WTC11 (cell line): ENCODE measurements around the gene MYBPC2. TPM values are rescaled to one million over a fixed set of nuclear protein-coding genes. Genes with fewer than 3 reads are reported as not detected.
"Not testable (repeated sequence)": the region's sequence is repeated elsewhere in the genome, so short reads cannot be mapped to it uniquely, and the experiment has no call there.

ENCODE experiments used
- ATAC-seq: fragments of 200-7000 bp; cut with Tn5 transposase; 2 replicates; pipeline ENCODE4 v1.10.0; 2021; ENCODE audit warnings: mild to moderate bottlenecking, moderate library complexity
- CTCF ChIA-PET: fragments of 300-600 bp; sonication (Branson Sonifier 250); formaldehyde crosslinking; loops from one replicate; lab custom pipeline; 2021; ENCODE audit warnings: antibody characterized with exemption; lab: Charles Lee
- POLR2A ChIA-PET: fragments of 350-600 bp; sonication (Branson Sonifier 250); formaldehyde crosslinking; loops from one replicate; lab custom pipeline; 2021; ENCODE audit warnings: antibody characterized with exemption; lab: Charles Lee
- DNase-seq: peaks from one replicate; pipeline ENCODE4 v3.0.0; 2021; ENCODE audit warnings: low spot score
- H3K27ac Mint-ChIP-seq: 2 replicates; pipeline ENCODE4 v1.8.0; 2021; ENCODE audit warnings: mixed read lengths
- H3K27me3 Mint-ChIP-seq: 2 replicates; pipeline ENCODE4 v1.8.0; 2021; ENCODE audit warnings: low read depth, mild to moderate bottlenecking, moderate library complexity, mixed read lengths
- H3K36me3 Mint-ChIP-seq: 2 replicates; pipeline ENCODE4 v1.8.0; 2021; ENCODE audit warnings: mixed read lengths
- H3K4me1 Mint-ChIP-seq: 2 replicates; pipeline ENCODE4 v1.8.0; 2022; ENCODE audit warnings: mixed read lengths
- H3K4me3 Mint-ChIP-seq: 2 replicates; pipeline ENCODE4 v1.8.0; 2021; ENCODE audit warnings: mild to moderate bottlenecking, moderate library complexity, mixed read lengths
- H3K9me3 Mint-ChIP-seq: 2 replicates; pipeline ENCODE4 v1.8.0; 2021; ENCODE audit warnings: mixed read lengths
- ELF4 ChIP-seq: sonication (generic); formaldehyde crosslinking; IDR thresholded peaks from 2 replicates; pipeline ENCODE4 v1.8.1; 2022; ENCODE audit warnings: low read depth, mild to moderate bottlenecking, moderate library complexity, missing genetic modification reagents
- FOXP1 ChIP-seq: sonication (generic); formaldehyde crosslinking; IDR thresholded peaks from 2 replicates; pipeline ENCODE4 v1.8.0; 2022; ENCODE audit warnings: missing genetic modification reagents, mild to moderate bottlenecking, moderate library complexity, borderline replicate concordance
- GABPB1 ChIP-seq: sonication (generic); formaldehyde crosslinking; IDR thresholded peaks from 2 replicates; pipeline ENCODE4 v1.8.1; 2023; ENCODE audit warnings: mild to moderate bottlenecking, missing genetic modification reagents
- NFATC4 ChIP-seq: fragments of 250-450 bp; sonication (Bioruptor Pico); IDR thresholded peaks from 2 replicates; pipeline ENCODE4 v1.9.0; 2021; ENCODE audit warnings: mild to moderate bottlenecking
- NFE2L1 ChIP-seq: sonication (generic); formaldehyde crosslinking; IDR thresholded peaks from 2 replicates; pipeline ENCODE4 v1.8.1; 2023; ENCODE audit warnings: missing genetic modification reagents
- NR1H2 ChIP-seq: sonication (generic); formaldehyde crosslinking; IDR thresholded peaks from 2 replicates; pipeline ENCODE4 v1.9.0; 2021; ENCODE audit warnings: mild to moderate bottlenecking, moderate library complexity, missing genetic modification reagents
- NR2C2 ChIP-seq: sonication (generic); formaldehyde crosslinking; IDR thresholded peaks from 2 replicates; pipeline ENCODE4 v1.8.0; 2022; ENCODE audit warnings: mild to moderate bottlenecking, missing genetic modification reagents
- SOX15 ChIP-seq: fragments of 250-450 bp; sonication (Bioruptor Pico); IDR thresholded peaks from 2 replicates; pipeline ENCODE4 v1.9.0; 2021; ENCODE audit warnings: mild to moderate bottlenecking
- TCF7 ChIP-seq: sonication (generic); formaldehyde crosslinking; IDR thresholded peaks from 2 replicates; pipeline ENCODE4 v1.8.0; 2022; ENCODE audit warnings: mild to moderate bottlenecking, low read depth, missing genetic modification reagents, moderate library complexity
- ZBTB21 ChIP-seq: sonication (generic); formaldehyde crosslinking; IDR thresholded peaks from 2 replicates; pipeline ENCODE4 v1.8.1; 2023; ENCODE audit warnings: mild to moderate bottlenecking, missing genetic modification reagents, borderline replicate concordance
- ZNF232 ChIP-seq: sonication (generic); formaldehyde crosslinking; IDR thresholded peaks from 2 replicates; pipeline ENCODE4 v1.8.0; 2022; ENCODE audit warnings: mild to moderate bottlenecking, missing genetic modification reagents
- total RNA-seq: library from RNA; stranded (reverse); gene quantifications from 3 replicates; pipeline ENCODE4 v1.2.3, GENCODE V29; 2021
- TF ChIP-seq, protein P1 (sequence below): fragments of 250-450 bp; sonication (Bioruptor Pico); IDR thresholded peaks from 2 replicates; pipeline ENCODE4 v1.9.0; 2021; ENCODE audit warnings: moderate library complexity, mild to moderate bottlenecking, inconsistent platforms, borderline replicate concordance
- TF ChIP-seq, protein P2 (sequence below): sonication (generic); formaldehyde crosslinking; IDR thresholded peaks from 2 replicates; pipeline ENCODE4 v1.8.1; 2023; ENCODE audit warnings: mild to moderate bottlenecking, missing genetic modification reagents, moderate library complexity
- TF ChIP-seq, protein P3 (sequence below): sonication (generic); formaldehyde crosslinking; IDR thresholded peaks from 2 replicates; pipeline ENCODE4 v1.8.1; 2022; ENCODE audit warnings: low read depth, mild to moderate bottlenecking, moderate library complexity, missing genetic modification reagents, borderline replicate concordance
- TF ChIP-seq, protein P4 (sequence below): fragments of 250-450 bp; sonication (Bioruptor Pico); IDR thresholded peaks from 2 replicates; pipeline ENCODE4 v1.8.0; 2021; ENCODE audit warnings: mild to moderate bottlenecking
- TF ChIP-seq, protein P5 (sequence below): sonication (generic); formaldehyde crosslinking; conservative IDR thresholded peaks from 2 replicates; pipeline ENCODE4 v1.8.1; 2023; ENCODE audit warnings: mild to moderate bottlenecking, low read depth, missing genetic modification reagents, moderate library complexity
- TF ChIP-seq, protein P6 (sequence below): sonication (generic); formaldehyde crosslinking; IDR thresholded peaks from 2 replicates; pipeline ENCODE4 v1.8.0; 2022; ENCODE audit warnings: mild to moderate bottlenecking, missing genetic modification reagents
- TF ChIP-seq, protein P7 (sequence below): sonication (generic); formaldehyde crosslinking; IDR thresholded peaks from 2 replicates; pipeline ENCODE4 v1.8.1; 2023; ENCODE audit warnings: mild to moderate bottlenecking, moderate library complexity, missing genetic modification reagents

MYBPC2 gene
- total RNA-seq, 1 experiment from 2014 or later: 2.6 TPM

DNA sequence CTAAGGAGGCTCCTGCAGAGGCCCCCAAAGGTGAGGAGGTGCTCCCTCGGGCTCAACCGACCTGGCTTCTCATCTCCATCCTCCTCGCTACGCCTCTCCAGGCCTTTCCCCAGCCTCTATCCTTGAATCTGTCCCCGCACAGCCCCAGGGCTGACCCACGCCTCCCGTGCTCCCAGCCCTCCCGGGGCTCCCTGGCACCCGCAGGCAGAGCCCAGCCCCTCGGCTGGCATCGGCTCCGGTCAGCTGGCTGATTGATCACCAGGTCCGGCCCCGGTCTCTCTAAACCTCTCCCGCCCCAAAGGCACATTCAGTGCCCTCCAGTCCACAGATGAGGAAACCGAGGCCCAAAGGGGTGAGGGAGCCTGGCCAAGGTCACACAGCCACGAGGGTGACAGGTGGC, 2.5 kb downstream of the MYBPC2 start:
- peaks cover 25% of the 10 kb centered on the region for H3K4me1 Mint-ChIP-seq
- peaks cover 29% of the 10 kb centered on the region for H3K27me3 Mint-ChIP-seq
- no peaks in the 10 kb centered on the region for H3K36me3 Mint-ChIP-seq
- ATAC-seq (no peak), DNase-seq (no peak)
- ChIA-PET CTCF (interaction anchor here (0.5 to 1.0 kb wide), 2 partner anchors 20 to 31 kb away, joined by 3 to 7 read pairs; no protein-coding TSS in a partner anchor), POLR2A (no interaction called here)
- H3K9me3 Mint-ChIP-seq: no peaks in the 10 kb centered on the region
- TF ChIP-seq TCF7 (CRISPR knock-in tag): no peak
- TF ChIP-seq, protein P1, sequence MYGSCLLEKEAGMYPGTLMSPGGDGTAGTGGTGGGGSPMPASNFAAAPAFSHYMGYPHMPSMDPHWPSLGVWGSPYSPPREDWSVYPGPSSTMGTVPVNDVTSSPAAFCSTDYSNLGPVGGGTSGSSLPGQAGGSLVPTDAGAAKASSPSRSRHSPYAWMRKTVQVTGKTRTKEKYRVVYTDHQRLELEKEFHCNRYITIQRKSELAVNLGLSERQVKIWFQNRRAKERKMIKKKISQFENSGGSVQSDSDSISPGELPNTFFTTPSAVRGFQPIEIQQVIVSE: no peak
- no peak for TF ChIP-seq ELF4 (CRISPR knock-in tag)
- TF ChIP-seq NFE2L1 (CRISPR knock-in tag): no peak
- no peak for TF ChIP-seq GABPB1 (CRISPR knock-in tag)
- TF ChIP-seq, protein P2, sequence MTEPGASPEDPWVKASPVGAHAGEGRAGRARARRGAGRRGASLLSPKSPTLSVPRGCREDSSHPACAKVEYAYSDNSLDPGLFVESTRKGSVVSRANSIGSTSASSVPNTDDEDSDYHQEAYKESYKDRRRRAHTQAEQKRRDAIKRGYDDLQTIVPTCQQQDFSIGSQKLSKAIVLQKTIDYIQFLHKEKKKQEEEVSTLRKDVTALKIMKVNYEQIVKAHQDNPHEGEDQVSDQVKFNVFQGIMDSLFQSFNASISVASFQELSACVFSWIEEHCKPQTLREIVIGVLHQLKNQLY (CRISPR knock-in tag): no peak
- TF ChIP-seq, protein P3, sequence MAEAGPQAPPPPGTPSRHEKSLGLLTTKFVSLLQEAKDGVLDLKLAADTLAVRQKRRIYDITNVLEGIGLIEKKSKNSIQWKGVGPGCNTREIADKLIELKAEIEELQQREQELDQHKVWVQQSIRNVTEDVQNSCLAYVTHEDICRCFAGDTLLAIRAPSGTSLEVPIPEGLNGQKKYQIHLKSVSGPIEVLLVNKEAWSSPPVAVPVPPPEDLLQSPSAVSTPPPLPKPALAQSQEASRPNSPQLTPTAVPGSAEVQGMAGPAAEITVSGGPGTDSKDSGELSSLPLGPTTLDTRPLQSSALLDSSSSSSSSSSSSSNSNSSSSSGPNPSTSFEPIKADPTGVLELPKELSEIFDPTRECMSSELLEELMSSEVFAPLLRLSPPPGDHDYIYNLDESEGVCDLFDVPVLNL: no peak
- TF ChIP-seq, protein P4, sequence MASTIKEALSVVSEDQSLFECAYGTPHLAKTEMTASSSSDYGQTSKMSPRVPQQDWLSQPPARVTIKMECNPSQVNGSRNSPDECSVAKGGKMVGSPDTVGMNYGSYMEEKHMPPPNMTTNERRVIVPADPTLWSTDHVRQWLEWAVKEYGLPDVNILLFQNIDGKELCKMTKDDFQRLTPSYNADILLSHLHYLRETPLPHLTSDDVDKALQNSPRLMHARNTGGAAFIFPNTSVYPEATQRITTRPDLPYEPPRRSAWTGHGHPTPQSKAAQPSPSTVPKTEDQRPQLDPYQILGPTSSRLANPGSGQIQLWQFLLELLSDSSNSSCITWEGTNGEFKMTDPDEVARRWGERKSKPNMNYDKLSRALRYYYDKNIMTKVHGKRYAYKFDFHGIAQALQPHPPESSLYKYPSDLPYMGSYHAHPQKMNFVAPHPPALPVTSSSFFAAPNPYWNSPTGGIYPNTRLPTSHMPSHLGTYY (CRISPR knock-in tag): no peak
- TF ChIP-seq FOXP1: no peak
- H3K27ac Mint-ChIP-seq: no peak overlapping the region
- no peak overlapping the region for H3K4me3 Mint-ChIP-seq

DNA sequence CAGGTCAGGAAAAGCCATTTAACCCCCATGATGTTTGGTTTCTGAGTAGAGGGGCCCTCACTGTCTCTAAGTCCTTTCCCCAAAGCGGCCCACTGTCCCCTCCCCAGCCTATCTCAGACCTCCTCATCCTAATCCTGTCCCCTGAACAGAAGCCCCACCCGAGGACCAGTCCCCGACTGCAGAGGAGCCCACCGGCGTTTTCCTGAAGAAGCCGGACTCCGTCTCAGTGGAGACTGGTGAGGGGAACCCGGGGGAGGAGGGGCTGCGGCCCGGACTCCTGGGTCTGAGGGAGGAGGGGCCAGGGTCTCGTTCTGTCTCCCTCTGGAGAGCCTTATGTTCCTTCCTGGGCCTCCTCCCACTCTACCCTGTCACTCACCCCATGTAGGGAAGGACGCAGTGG, 2.9 kb downstream of the MYBPC2 start:
- ATAC-seq: no peak
- H3K4me1 Mint-ChIP-seq: peaks cover 23% of the 10 kb centered on the region
- TF ChIP-seq ZBTB21 (CRISPR knock-in tag): no peak
- no peak for DNase-seq
- H3K27me3 Mint-ChIP-seq: peaks cover 28% of the 10 kb centered on the region
- POLR2A ChIA-PET: no interaction called here
- H3K9me3 Mint-ChIP-seq: no peaks in the 10 kb centered on the region
- no peak overlapping the region for H3K4me3 Mint-ChIP-seq
- CTCF ChIA-PET: interaction anchor here (0.5 to 1.0 kb wide), 2 partner anchors 20 to 30 kb away, joined by 3 to 7 read pairs; no protein-coding TSS in a partner anchor
- no peak overlapping the region for H3K27ac Mint-ChIP-seq
- H3K36me3 Mint-ChIP-seq: no peaks in the 10 kb centered on the region

DNA sequence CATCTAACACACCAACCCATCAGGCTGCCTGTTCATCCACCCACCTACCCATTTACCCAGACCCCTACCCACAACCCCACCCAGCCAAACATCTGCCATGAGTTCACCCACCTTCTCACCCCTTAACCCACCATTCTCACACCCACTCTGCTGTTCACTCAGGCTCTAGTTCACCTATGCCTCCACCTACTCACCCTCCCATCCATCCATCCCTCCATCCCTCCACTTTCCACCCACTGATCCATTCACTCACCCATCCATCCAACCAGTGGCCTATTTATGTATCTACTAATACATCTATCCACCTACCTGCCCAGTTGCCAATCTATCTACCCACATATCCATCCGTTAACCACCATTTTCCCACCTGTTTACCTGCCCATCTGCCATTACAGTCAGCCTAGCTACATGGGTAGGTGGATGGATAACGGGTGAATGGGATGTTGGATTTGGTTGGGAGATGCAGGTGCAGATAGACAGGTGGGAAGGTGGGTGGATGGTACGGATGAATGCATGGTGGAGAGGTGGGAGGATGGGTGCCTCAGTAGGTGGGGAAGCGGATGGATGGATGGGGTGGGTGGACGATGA, 5.3 kb downstream of the MYBPC2 start:
- H3K9me3 Mint-ChIP-seq: no peaks in the 10 kb centered on the region
- POLR2A ChIA-PET: interaction anchor here (0.6 kb wide), 1 partner anchor 39 kb away, joined by 3 read pairs; no protein-coding TSS in a partner anchor

DNA sequence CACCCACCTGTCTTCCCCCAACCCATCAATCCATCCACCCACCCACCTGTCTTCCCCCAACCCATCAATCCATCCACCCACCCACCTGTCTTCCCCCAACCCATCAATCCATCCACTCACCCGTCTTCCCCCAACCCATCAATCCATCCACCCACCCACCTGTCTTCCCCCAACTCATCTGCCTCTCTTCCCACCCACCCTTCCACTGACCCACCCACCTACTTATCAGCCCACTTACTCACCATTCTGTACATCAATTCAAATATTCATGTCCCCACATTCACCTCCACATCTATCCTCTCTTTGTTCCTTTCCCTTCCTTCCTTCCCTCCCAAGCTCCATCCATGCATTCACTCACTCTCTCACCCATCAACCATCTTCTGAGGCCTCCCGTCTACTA, 6.4 kb downstream of the MYBPC2 start:
- H3K9me3 Mint-ChIP-seq, DNase-seq, CTCF ChIA-PET, H3K4me3 Mint-ChIP-seq, POLR2A ChIA-PET, H3K4me1 Mint-ChIP-seq, H3K27ac Mint-ChIP-seq, H3K36me3 Mint-ChIP-seq, ATAC-seq: not testable (repeated sequence)
- peaks cover 28% of the 10 kb centered on the region for H3K27me3 Mint-ChIP-seq

More for the DNA sequence above, 5.3 kb downstream of the MYBPC2 start:
- no peak for DNase-seq
- H3K27me3 Mint-ChIP-seq: peaks cover 24% of the 10 kb centered on the region
- CTCF ChIA-PET: interaction anchor here (0.7 kb wide), 1 partner anchor 28 kb away, joined by 3 read pairs; no protein-coding TSS in a partner anchor
- no peak for ATAC-seq
- no peak overlapping the region for H3K4me3 Mint-ChIP-seq
- no peaks in the 10 kb centered on the region for H3K36me3 Mint-ChIP-seq
- no peak overlapping the region for H3K27ac Mint-ChIP-seq
- peaks cover 10% of the 10 kb centered on the region for H3K4me1 Mint-ChIP-seq
- TF ChIP-seq, protein P5, sequence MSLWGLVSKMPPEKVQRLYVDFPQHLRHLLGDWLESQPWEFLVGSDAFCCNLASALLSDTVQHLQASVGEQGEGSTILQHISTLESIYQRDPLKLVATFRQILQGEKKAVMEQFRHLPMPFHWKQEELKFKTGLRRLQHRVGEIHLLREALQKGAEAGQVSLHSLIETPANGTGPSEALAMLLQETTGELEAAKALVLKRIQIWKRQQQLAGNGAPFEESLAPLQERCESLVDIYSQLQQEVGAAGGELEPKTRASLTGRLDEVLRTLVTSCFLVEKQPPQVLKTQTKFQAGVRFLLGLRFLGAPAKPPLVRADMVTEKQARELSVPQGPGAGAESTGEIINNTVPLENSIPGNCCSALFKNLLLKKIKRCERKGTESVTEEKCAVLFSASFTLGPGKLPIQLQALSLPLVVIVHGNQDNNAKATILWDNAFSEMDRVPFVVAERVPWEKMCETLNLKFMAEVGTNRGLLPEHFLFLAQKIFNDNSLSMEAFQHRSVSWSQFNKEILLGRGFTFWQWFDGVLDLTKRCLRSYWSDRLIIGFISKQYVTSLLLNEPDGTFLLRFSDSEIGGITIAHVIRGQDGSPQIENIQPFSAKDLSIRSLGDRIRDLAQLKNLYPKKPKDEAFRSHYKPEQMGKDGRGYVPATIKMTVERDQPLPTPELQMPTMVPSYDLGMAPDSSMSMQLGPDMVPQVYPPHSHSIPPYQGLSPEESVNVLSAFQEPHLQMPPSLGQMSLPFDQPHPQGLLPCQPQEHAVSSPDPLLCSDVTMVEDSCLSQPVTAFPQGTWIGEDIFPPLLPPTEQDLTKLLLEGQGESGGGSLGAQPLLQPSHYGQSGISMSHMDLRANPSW (CRISPR knock-in tag): no peak
- no peak for TF ChIP-seq NR2C2 (CRISPR knock-in tag)
- TF ChIP-seq NFATC4: no peak
- TF ChIP-seq, protein P6, sequence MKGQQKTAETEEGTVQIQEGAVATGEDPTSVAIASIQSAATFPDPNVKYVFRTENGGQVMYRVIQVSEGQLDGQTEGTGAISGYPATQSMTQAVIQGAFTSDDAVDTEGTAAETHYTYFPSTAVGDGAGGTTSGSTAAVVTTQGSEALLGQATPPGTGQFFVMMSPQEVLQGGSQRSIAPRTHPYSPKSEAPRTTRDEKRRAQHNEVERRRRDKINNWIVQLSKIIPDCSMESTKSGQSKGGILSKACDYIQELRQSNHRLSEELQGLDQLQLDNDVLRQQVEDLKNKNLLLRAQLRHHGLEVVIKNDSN (CRISPR knock-in tag): no peak
- TF ChIP-seq, protein P7, sequence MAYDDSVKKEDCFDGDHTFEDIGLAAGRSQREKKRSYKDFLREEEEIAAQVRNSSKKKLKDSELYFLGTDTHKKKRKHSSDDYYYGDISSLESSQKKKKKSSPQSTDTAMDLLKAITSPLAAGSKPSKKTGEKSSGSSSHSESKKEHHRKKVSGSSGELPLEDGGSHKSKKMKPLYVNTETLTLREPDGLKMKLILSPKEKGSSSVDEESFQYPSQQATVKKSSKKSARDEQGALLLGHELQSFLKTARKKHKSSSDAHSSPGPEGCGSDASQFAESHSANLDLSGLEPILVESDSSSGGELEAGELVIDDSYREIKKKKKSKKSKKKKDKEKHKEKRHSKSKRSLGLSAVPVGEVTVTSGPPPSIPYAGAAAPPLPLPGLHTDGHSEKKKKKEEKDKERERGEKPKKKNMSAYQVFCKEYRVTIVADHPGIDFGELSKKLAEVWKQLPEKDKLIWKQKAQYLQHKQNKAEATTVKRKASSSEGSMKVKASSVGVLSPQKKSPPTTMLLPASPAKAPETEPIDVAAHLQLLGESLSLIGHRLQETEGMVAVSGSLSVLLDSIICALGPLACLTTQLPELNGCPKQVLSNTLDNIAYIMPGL (CRISPR knock-in tag): no peak
- TF ChIP-seq NR1H2: no peak
- no peak for TF ChIP-seq ZNF232 (CRISPR knock-in tag)
- TF ChIP-seq SOX15 (CRISPR knock-in tag): no peak
- TF ChIP-seq NFE2L1 (CRISPR knock-in tag): no peak
- TF ChIP-seq, protein P2 (CRISPR knock-in tag): no peak
